22Rv1 (cell line): ENCODE data around the gene RXRG.

ENCODE experiments used
- H3K27ac ChIP-seq: fragments of 450-650 bp; 2 replicates; pipeline ENCODE4 v1.5.1; 2017
- ZFX ChIP-seq: fragments of 450-650 bp; IDR thresholded peaks from 2 replicates; pipeline ENCODE4 v1.6.1; 2017; ENCODE audit warnings: antibody characterized with exemption, borderline replicate concordance
- TF ChIP-seq, protein P1 (sequence below): fragments of 450-650 bp; IDR thresholded peaks from 2 replicates; pipeline ENCODE4 v1.5.1; 2017; ENCODE audit warnings: mild to moderate bottlenecking

The RXRG gene

DNA sequence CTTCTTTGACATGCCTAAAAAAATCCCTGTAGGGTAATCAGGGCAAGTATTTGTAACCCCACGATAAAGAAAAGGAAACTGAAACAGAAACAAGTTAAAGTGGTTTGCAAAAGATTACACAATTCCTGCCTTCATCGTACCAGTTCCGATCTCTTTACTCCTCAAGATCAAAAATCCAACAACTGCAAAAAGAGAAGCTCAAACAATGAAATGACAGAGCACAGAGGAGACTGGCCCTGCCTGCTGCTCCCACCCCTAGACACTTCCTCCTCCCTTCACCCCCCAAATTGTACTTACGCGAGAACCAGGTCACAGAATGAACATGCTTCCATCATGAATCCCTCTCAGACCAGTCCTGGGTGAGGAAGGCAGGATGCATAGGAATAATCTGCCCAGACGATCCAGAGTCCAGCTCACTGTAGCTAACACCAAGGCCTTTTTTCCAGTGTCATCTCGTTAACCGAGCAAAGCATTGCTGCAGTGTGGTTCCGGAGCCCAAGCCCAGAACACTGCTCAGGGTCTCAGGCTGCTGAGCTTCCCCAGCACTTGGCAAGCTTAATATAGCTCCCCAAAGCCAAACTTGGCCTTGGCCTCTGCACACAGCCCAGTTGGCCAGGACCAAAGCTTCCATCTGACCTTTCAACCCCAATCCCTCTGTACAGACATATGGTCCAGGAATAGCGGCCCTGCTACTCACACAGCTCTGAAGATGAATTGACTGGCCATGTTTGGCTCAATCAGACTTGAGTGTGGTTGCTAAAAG is 20.3 kb downstream of the RXRG start:
- H3K27ac ChIP-seq: no peak overlapping the region
- TF ChIP-seq, protein P1, sequence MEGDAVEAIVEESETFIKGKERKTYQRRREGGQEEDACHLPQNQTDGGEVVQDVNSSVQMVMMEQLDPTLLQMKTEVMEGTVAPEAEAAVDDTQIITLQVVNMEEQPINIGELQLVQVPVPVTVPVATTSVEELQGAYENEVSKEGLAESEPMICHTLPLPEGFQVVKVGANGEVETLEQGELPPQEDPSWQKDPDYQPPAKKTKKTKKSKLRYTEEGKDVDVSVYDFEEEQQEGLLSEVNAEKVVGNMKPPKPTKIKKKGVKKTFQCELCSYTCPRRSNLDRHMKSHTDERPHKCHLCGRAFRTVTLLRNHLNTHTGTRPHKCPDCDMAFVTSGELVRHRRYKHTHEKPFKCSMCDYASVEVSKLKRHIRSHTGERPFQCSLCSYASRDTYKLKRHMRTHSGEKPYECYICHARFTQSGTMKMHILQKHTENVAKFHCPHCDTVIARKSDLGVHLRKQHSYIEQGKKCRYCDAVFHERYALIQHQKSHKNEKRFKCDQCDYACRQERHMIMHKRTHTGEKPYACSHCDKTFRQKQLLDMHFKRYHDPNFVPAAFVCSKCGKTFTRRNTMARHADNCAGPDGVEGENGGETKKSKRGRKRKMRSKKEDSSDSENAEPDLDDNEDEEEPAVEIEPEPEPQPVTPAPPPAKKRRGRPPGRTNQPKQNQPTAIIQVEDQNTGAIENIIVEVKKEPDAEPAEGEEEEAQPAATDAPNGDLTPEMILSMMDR: no peak
- no peak for TF ChIP-seq ZFX

DNA sequence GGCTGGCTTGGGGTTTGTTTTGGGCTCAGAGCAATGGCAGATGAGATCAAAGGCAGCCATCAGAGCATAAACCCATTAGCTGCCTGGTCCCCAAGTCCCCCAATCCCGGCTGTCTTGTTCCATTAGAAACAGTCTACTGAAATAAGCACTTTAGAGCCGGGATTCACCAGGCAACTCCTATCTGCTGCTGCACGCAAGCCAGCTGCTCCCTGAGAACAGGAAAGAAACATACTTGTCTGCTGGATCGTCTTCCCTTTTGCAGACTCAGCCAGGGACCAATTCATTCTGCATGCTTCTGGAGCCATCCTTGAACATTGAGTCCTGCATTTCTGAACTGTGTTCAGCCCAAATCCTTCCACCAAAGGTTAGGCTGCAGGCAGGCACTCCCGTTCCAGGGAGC is 21.8 kb downstream of the RXRG start:
- H3K27ac ChIP-seq: no peak overlapping the region
- TF ChIP-seq, protein P1: no peak
- TF ChIP-seq ZFX: no peak

DNA sequence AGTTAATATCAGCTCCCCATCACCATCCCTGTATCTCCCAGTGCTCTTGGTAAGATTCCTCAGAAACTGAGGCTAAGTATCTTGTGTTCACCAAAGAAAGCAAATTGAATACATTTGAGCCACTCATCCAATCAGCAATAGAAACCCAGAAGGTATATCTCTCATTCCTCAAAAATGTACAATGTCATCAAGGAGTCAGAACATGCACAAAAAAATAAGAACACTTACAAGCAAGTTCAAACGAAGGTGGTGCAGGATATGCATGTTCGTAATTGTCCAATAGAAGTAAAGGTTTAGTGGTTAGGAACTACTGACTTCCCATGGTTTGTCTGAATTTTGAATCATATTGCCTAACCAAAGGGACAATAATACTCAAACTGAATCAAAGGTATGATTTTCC is 24.3 kb downstream of the RXRG start:
- TF ChIP-seq, protein P1: no peak
- no peak for TF ChIP-seq ZFX
- H3K27ac ChIP-seq: no peak overlapping the region

DNA sequence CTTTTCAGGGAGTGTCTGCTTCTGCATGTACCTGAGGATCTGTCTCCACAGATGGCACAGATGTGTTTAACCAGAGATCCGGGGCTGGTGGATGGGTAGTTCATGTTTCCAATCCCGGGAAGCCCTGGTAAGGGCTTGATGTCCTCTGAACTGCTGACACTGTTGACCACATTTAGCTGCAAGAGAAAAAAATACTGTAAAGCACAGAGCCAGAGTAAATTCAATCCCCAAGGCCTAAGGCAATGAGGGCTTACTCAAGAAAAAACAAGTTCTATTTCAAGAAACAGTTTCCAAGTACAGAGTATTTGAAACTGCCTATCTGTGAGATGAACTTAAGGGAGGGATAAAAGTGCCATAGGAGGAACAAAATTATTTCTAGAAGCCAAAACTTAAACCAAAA is 25.1 kb downstream of the RXRG start:
- H3K27ac ChIP-seq: no peak overlapping the region
- no peak for TF ChIP-seq ZFX

DNA sequence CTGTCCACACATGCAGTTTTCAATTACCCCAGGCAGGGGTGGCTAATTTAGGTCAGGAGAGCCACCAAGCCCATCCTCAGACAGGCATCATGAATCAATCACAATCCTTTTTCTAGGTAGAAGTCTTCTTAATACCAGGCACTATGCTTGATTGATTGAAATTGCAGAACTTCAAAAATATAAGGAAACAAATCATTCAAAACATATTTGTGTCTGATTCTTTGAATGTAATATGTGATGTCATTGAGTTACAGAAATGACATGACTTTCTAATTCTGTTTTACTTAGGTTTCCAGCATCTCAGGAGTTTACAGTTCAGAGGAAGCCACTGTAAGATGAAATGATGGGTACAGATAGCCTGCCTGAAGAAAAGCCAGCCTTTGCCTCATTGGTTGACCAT is 26.7 kb downstream of the RXRG start:
- TF ChIP-seq ZFX: no peak
- TF ChIP-seq, protein P1: no peak
- no peak overlapping the region for H3K27ac ChIP-seq

DNA sequence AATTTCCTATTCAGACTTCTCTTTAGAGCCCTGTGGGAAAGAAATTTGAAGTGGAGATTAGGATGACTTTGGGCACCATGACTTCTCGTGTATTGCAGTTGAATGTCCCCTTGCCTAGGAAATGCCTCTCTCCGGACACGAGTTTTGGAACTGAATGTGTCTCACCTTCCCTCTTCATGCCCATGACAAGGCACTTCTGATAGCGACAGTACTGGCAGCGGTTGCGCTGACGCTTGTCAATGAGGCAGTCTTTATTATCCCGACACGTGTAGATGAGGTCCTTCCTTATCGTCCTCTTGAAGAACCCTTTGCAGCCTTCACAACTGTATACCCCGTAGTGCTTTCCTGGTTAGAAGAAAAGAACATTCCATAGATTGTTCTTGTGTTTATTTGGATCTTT is 28.1 kb downstream of the RXRG start:
- H3K27ac ChIP-seq: no peak overlapping the region
- TF ChIP-seq, protein P1: no peak
- TF ChIP-seq ZFX: no peak

DNA sequence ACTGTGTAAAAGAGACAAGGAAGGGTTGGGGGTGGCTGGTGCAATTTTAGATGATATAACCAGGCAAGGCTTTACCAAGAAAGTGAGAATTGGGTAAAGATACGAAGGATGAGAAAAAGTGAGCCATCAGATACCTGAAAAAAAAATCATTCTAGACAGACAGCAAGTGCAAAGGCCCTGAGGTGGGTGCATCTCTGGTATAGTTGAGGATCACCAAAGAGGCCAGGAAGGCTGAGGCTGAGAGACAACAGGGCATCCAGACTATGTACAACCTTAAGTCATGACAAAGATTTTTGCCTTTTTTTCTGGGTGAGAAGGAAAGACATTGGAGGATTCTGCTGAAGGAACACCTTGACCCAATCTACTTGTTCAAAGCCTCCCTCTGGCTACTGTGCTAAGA is 29.9 kb downstream of the RXRG start:
- TF ChIP-seq, protein P1: no peak
- no peak for TF ChIP-seq ZFX
- no peak overlapping the region for H3K27ac ChIP-seq

DNA sequence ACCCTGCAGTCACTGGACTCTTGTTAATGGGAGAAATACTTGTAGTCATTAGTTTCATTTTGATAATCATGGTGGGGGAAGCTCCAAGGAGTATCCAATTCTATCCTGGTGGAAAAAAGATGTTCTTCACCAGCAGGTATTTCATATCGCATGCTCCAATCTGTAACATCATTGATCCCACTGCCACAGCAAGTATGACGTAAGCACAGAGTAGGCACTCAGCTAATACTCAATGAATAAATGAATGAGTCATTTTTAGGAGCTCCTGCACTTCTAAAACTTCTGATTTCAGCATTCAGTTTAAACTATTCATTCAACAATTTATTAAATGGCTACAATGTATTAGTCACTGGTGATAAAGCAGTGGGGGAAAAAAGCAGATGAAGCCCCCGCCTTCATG is 30.3 kb downstream of the RXRG start:
- no peak for TF ChIP-seq ZFX
- TF ChIP-seq, protein P1: no peak
- H3K27ac ChIP-seq: no peak overlapping the region
